Panc1 (cell line): ENCODE measurements around the gene RABEPK. TPM values are rescaled to one million over a fixed set of nuclear protein-coding genes. Genes with fewer than 3 reads are reported as not detected.

Experiments
- ATAC-seq: fragments of 200-7000 bp; cut with Tn5 transposase; 2 replicates; pipeline ENCODE4 v1.9.1; 2020; ENCODE audit warnings: mild to moderate bottlenecking, moderate library complexity
- BruUV-seq: library from RNA; stranded (reverse); fragments of 400-500 nt; replicated peaks from 2 replicates; lab custom pipeline; 2021; lab: Mats Ljungman, UMichigan
- CTCF ChIA-PET: fragments of 300-600 bp; sonication (Branson Sonifier 250); formaldehyde crosslinking; loops from one replicate; lab custom pipeline; 2022; ENCODE audit warnings: antibody characterized with exemption; lab: Charles Lee
- POLR2A ChIA-PET: fragments of 300-600 bp; sonication (Branson Sonifier 250); formaldehyde crosslinking; loops from one replicate; lab custom pipeline; 2022; ENCODE audit warnings: antibody characterized with exemption; lab: Charles Lee
- DNase-seq: peaks from one replicate; pipeline ENCODE4 v3.0.0-alpha.2; 2010; ENCODE audit warnings: low read depth, low spot score
- H3K27ac ChIP-seq: 2 replicates; pipeline ENCODE4 v1.5.1; 2011; ENCODE audit warnings: mild to moderate bottlenecking, low read length, inconsistent platforms
- H3K27me3 ChIP-seq: fragments of 200-500 bp; sonication (Bioruptor generic); 2 replicates; pipeline ENCODE4 v1.6.0; 2014; ENCODE audit warnings: low read length, inconsistent platforms; ENCODE audit not compliant: control insufficient read depth, insufficient read depth
- H3K36me3 ChIP-seq: fragments of 200-500 bp; sonication (Bioruptor generic); 2 replicates; pipeline ENCODE4 v1.5.1; 2014; ENCODE audit warnings: inconsistent platforms, mild to moderate bottlenecking, low read length, moderate library complexity; ENCODE audit not compliant: control insufficient read depth, insufficient read depth
- H3K4me1 ChIP-seq: 2 replicates; pipeline ENCODE4 v1.5.1; 2011; ENCODE audit warnings: inconsistent platforms, mild to moderate bottlenecking, low read length, moderate library complexity; ENCODE audit not compliant: control insufficient read depth, insufficient read depth
- H3K4me3 ChIP-seq, 2 experiments: 2 replicates each; pipeline ENCODE4 v1.5.1; 2011 to 2012; ENCODE audit warnings: low read depth in 2 of 2, low read length in 2 of 2, mild to moderate bottlenecking in 2 of 2, inconsistent platforms in 1 of 2, moderate library complexity in 1 of 2
- H3K9me3 ChIP-seq: fragments of 200-500 bp; sonication (Bioruptor generic); 2 replicates; pipeline ENCODE4 v1.5.1; 2014; ENCODE audit warnings: low read depth, mild to moderate bottlenecking, inconsistent platforms, low read length, moderate library complexity; ENCODE audit not compliant: control insufficient read depth, insufficient read depth
- POLR2AphosphoS5 ChIP-seq: IDR thresholded peaks from 2 replicates; pipeline ENCODE4 v1.6.1; 2012; ENCODE audit warnings: mild to moderate bottlenecking, low read depth, low read length, moderate library complexity
- REST ChIP-seq, 2 experiments: IDR thresholded peaks; 2 replicates each; pipeline ENCODE4 v1.6.1; 2011 to 2012; ENCODE audit warnings: low read depth in 2 of 2, control low read depth in 1 of 2, low read length in 1 of 2, mild to moderate bottlenecking in 1 of 2, moderate library complexity in 1 of 2; ENCODE audit not compliant: insufficient read depth in 1 of 2
- SIN3A ChIP-seq: IDR thresholded peaks from 2 replicates; pipeline ENCODE4 v1.6.1; 2012; ENCODE audit warnings: low read depth, mild to moderate bottlenecking, low read length, moderate library complexity, borderline replicate concordance; ENCODE audit not compliant: insufficient read depth
- TCF7L2 ChIP-seq: IDR thresholded peaks from 2 replicates; pipeline ENCODE4 v1.6.1; 2011; ENCODE audit warnings: mild to moderate bottlenecking, low read depth, low read length, inconsistent platforms
- in situ Hi-C: cut with HindIII; loops from 2 replicates; pipeline ENCODE4 v1.10.0; 2016; ENCODE audit warnings: low sequenced_read_pairs, low pct_unique_long_range_greater_than_20kb
- intact Hi-C: fragments of 100-400 bp; cut with micrococcal nuclease; formaldehyde crosslinking; loops from one replicate; pipeline ENCODE4 v1.10.0; 2022; ENCODE audit not compliant: unreplicated experiment
- total RNA-seq: library from RNA; stranded (reverse); gene quantifications from one replicate; pipeline ENCODE4 v1.2.1, GENCODE V29; 2021; ENCODE audit not compliant: unreplicated experiment
- TF ChIP-seq, protein P1 (sequence below): fragments of 450-650 bp; IDR thresholded peaks from 2 replicates; pipeline ENCODE4 v1.5.1; 2017; ENCODE audit warnings: mild to moderate bottlenecking

RABEPK gene
- total RNA-seq, 1 experiment from 2014 or later = 33.9 TPM

DNA sequence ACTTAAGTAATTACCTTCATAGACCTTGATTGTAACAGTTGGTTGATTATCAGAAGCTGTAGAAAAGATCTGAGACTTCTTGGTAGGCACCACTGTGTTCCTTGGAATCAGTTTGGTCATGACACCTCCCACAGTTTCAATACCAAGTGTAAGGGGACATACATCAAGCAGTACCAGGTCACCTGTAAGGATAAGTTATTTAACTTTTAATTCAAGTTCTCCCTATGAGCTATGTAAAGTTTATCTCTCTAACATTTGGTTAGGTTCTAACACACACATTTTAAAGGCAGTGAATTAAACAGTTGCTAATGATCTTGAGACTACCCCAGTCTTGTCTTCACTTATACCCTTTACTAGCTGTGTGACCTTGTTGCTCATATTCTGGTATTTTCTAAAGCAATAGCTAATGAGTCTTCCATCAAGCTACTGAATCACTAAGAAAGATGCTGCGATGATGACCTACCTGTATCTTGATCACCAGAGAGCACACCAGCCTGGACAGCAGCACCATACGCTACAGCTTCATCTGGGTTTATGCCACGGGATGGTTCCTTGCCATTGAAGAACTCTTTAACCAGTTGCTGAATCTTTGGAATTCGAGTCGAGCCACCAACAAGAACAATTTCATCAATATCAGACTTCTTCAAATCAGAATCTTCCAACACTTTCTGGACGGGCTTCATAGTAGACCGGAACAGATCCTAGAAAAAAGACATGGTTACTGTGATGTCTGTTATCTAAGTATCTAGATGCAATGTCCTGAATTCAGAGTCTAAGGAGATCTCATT is 38.0 kb downstream of the RABEPK start:
- ATAC-seq (no peak), DNase-seq (no peak)
- BruUV-seq = no TSS peak
- Histone ChIP-seq H3K36me3 (peaks cover 37% of the 10 kb centered on the region), H3K4me1 (peaks cover 38% of the 10 kb centered on the region), H3K9me3 (no peaks in the 10 kb centered on the region), H3K27me3 (no peaks in the 10 kb centered on the region), H3K4me3 (peak overlapping the region; percentile 89 to 95), H3K27ac (peak overlapping the region; percentile 89; the same call in 1 of the 2 replicates)
- in situ Hi-C loops = no loop called here
- TF ChIP-seq SIN3A (no peak), POLR2AphosphoS5 (no peak; the same call in 1 of the 2 replicates), REST (IDR thresholded peaks at IDR 0.05; ENCODE audit: insufficient read depth in 1 of 2, low read depth in 2 of 2, low read length in 1 of 2) (no peak), TCF7L2 (no peak)
- TF ChIP-seq, protein P1, sequence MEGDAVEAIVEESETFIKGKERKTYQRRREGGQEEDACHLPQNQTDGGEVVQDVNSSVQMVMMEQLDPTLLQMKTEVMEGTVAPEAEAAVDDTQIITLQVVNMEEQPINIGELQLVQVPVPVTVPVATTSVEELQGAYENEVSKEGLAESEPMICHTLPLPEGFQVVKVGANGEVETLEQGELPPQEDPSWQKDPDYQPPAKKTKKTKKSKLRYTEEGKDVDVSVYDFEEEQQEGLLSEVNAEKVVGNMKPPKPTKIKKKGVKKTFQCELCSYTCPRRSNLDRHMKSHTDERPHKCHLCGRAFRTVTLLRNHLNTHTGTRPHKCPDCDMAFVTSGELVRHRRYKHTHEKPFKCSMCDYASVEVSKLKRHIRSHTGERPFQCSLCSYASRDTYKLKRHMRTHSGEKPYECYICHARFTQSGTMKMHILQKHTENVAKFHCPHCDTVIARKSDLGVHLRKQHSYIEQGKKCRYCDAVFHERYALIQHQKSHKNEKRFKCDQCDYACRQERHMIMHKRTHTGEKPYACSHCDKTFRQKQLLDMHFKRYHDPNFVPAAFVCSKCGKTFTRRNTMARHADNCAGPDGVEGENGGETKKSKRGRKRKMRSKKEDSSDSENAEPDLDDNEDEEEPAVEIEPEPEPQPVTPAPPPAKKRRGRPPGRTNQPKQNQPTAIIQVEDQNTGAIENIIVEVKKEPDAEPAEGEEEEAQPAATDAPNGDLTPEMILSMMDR = no peak
- CTCF ChIA-PET = no interaction called here
- POLR2A ChIA-PET = interaction anchor here (0.6 to 0.7 kb wide), 2 partner anchors 35 to 146 kb away, joined by 3 to 7 read pairs; no protein-coding TSS in a partner anchor
- intact Hi-C loops = no loop called here

GRCh38 chr9:125238915-125239446 is 38.6 kb downstream of the RABEPK start:
- ATAC-seq (no peak), DNase-seq (no peak)
- Histone ChIP-seq H3K27me3 (no peaks in the 10 kb centered on the region), H3K4me1 (peaks cover 45% of the 10 kb centered on the region), H3K36me3 (peaks cover 37% of the 10 kb centered on the region), H3K4me3 (peak overlapping the region; percentile 89 to 95), H3K27ac (peak overlapping the region; percentile 89), H3K9me3 (no peaks in the 10 kb centered on the region)
- intact Hi-C loops (no loop called here), in situ Hi-C loops (no loop called here)
- POLR2A ChIA-PET = no interaction called here
- BruUV-seq = no TSS peak
- TF ChIP-seq SIN3A (no peak), REST (IDR thresholded peaks at IDR 0.05; ENCODE audit: insufficient read depth in 1 of 2, low read depth in 2 of 2, low read length in 1 of 2) (no peak), POLR2AphosphoS5 (no peak), TCF7L2 (no peak)
- TF ChIP-seq, protein P1 = no peak
- CTCF ChIA-PET = no interaction called here
